GM12801 (cell line): ENCODE results near the gene GRID1.

Experiments used
- TF ChIP-seq, protein P1 (sequence below): IDR thresholded peaks from one replicate; pipeline ENCODE4 v1.5.1; 2011; ENCODE audit warnings: control low read depth; ENCODE audit not compliant: insufficient read length; ENCODE audit errors: extremely low read depth

The GRID1 gene

DNA sequence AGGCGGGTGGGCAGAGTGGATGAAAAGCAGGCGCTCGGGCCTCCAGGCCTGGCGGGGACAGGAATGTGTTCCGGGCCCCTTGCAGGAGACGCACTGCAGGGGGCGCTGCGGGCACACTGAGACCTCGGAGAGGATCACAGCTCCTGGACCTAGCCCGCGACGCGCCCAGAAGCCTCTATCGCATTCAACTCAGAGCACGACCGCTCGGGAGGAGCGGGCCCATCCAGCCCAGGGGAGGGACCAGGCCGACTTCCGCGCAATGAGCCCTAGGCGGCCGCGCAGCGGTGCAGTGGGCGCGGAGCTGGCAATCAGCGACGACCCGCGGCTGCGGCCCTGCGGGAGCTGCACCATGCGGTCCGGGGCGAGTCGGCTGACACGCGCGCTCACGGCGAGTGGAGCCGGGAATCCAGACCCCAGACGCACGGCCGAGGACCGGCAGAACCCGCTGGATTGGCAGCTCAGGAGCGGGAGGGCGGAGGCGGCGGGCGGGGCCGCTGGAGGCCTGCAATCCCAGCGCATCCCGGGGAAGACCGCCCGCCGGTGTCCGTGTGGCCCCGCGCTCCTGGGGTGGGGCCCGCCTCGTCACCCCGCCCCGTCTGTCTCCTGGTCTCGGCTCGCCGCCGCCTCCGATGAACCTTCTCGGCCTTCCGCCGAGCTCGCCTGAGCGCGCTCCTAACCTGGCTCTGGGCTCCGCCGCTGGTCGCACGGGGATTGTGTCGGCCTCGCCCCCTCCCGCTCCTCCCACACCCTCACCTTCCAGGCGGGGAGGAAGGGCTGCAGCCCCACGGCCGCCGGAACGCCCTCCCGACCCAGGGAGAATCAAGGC is 33.5 kb upstream of the GRID1 start:
- TF ChIP-seq, protein P1, sequence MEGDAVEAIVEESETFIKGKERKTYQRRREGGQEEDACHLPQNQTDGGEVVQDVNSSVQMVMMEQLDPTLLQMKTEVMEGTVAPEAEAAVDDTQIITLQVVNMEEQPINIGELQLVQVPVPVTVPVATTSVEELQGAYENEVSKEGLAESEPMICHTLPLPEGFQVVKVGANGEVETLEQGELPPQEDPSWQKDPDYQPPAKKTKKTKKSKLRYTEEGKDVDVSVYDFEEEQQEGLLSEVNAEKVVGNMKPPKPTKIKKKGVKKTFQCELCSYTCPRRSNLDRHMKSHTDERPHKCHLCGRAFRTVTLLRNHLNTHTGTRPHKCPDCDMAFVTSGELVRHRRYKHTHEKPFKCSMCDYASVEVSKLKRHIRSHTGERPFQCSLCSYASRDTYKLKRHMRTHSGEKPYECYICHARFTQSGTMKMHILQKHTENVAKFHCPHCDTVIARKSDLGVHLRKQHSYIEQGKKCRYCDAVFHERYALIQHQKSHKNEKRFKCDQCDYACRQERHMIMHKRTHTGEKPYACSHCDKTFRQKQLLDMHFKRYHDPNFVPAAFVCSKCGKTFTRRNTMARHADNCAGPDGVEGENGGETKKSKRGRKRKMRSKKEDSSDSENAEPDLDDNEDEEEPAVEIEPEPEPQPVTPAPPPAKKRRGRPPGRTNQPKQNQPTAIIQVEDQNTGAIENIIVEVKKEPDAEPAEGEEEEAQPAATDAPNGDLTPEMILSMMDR: no peak

DNA sequence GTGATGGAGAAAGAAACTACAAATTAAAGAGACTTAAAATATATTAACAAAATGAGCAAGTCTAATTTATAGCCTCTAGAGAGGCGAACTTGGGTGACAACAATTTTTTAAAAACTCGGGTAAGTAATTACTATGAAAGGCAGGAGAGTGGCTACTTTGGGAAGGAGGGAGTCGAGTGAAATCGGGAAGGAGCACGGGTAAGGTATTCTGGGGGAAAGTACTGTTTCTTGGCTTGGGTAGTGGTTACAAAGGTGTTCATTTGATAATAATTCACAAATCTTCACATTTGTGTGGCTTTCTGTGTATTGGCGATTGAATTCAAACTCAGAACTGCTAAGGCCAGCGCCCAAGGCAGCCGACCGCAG is 32.9 kb upstream of the GRID1 start:
- TF ChIP-seq, protein P1: no peak

DNA sequence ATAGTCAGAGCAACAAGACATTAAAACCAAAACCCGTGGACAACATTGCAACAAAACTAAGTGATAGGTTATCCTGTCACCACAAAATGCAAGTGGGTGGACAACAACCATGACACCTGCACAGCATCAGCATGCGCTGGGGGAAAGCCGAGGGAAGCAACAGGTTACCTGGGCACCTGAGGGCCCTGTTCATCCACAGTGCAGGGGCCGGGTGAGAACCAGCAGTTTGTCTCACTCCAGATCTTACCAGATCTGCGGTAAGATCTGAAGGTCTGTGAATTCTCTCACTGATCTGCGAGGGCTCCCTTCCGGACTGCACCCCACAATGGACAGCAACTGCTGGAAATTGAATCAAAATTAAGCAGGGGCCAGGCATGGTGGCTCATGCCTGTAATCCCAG is 30.5 kb upstream of the GRID1 start:
- TF ChIP-seq, protein P1: no peak

DNA sequence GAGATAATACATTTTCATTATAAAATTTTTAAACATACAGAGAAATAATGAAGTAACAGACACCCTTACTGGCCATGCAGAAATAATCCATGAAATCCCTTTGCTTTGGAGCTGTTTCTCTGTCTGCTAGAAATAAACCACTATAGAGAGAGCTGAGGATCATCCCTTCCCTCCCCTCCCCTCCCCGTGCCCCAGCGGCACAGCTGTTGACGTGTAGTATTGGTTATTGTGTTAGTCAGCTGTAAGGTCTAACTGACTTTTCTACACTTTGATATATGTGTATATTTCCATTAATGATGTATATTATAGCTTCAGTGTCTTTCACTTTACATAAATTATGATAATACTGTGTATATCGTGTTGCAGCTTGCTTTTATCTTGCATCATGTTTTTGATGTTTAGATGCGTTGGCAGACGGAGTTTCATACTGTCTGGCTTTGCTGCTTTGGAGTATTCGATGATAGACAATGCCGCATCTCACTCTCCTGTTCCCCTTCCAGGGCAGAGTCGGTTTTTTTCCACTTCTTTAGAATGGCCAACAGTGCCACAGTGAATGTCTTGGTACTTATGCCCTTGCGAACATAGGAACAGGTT is 27.4 kb upstream of the GRID1 start:
- TF ChIP-seq, protein P1: no peak

DNA sequence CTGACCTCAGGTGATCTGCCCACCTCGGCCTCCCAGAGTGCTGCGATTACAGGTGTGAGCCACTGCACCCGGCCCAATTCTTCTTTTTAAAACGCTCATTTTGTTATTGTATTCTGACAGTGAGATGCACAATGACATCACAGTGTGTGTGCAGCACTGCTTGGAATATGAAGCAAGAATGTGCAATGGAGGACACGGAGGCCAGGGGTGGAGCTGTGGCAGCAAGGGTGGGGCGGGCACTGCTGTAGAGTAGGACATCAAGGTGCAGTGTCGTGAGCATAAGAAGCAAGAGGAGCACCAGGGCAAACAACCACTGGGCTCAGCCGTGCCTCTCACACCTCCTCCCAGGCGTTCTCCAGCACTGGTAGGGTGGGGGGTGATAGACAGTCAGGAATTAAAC is 26.8 kb upstream of the GRID1 start:
- TF ChIP-seq, protein P1: no peak

DNA sequence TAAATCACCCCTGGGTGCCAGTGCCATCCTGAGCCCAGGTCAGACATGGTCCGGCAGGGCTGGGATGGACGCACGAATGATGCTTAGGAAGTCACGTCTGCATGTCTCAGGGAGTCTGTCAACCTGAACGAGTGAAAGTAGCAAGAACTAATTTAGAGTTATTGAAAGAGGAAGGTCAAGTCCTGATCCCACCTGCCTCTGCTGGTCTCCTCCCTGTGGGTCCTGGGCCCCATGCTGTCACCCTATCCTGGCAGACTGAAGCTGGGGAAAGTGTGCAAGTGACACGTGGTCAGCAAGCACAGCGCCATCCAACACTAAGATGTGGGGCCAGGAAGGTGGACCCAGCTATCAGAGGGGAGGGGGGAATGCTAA is 26.1 kb upstream of the GRID1 start:
- TF ChIP-seq, protein P1: no peak

DNA sequence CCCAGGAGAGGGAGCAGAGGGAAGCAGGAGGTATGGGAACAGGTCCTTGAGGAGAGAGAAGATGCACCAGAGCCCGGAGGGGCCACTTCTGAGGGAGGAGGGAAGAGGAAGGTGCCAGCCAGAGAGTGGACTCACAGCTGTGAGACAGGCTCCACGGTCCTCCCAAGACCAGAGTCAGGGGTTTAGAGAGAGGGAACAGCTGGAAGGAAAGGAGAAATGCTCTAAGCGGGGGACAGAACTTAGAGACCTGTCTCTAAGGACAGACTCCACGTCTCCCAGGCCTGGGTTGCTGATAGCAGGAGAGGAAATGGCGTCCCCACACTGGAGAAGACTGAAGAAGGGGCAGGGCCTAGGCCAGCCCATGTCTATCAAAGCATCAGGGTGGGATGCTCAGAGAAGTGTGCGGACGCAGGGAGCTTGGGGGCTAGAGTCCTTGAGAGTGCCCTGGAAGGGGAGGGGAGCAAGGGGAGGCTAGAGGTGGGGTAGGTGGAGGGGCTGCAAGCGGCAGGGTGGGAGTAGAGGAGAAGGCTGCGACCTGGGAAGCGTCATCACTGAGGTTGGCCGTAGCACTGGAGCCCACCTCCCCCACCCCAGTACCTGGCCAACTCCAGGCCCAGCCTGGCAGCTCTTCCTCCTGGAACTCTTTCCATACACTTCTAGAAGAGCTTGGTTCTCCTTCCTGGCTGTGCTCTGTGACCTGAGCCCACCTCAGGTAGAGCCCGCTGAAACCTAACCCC is 25.6 kb upstream of the GRID1 start:
- TF ChIP-seq, protein P1: no peak
